HepG2 (cell line): ENCODE data around the gene USP1. TPM values are rescaled to one million over a fixed set of nuclear protein-coding genes. Genes with fewer than 3 reads are reported as not detected.
A peak's percentile ranks its signal among the peaks of the same experiment; 100 is the strongest.

ENCODE experiments used
- CBX1 ChIP-seq: IDR thresholded peaks from one replicate; pipeline ENCODE4 v1.6.1; 2016; ENCODE audit warnings: antibody characterized with exemption, low read depth
- KAT7 ChIP-seq: IDR thresholded peaks from 2 replicates; pipeline ENCODE4 v1.6.1; 2018; ENCODE audit warnings: borderline replicate concordance, missing compliant biosample characterization
- KAT8 ChIP-seq: IDR thresholded peaks from 2 replicates; pipeline ENCODE4 v1.6.1; 2016; ENCODE audit warnings: missing genetic modification reagents, missing compliant biosample characterization
- MAZ ChIP-seq, 2 experiments: sonication (generic) in 1 of 2; formaldehyde crosslinking in 1 of 2; IDR thresholded peaks; 2 replicates each; pipeline versions ENCODE4 v1.5.0 to v1.6.1; 2012 to 2020; ENCODE audit warnings: low read depth in 2 of 2, mild to moderate bottlenecking in 2 of 2, borderline replicate concordance in 1 of 2, improper control_type of control experiment in 1 of 2, low read length in 1 of 2, missing genetic modification reagents in 1 of 2, moderate library complexity in 1 of 2
- MIER3 ChIP-seq: IDR thresholded peaks from 2 replicates; pipeline ENCODE4 v1.6.1; 2016; ENCODE audit warnings: missing compliant biosample characterization, borderline replicate concordance
- ZNF431 ChIP-seq: sonication (generic); formaldehyde crosslinking; IDR thresholded peaks from 2 replicates; pipeline ENCODE4 v1.9.0; 2022; ENCODE audit warnings: missing genetic modification reagents, low read depth, mild to moderate bottlenecking, borderline replicate concordance
- ZNF512 ChIP-seq: sonication (generic); formaldehyde crosslinking; IDR thresholded peaks from 2 replicates; pipeline ENCODE4 v1.4.0; 2020; ENCODE audit warnings: mild to moderate bottlenecking, missing genetic modification reagents
- ZNF567 ChIP-seq: sonication (generic); formaldehyde crosslinking; IDR thresholded peaks from 2 replicates; pipeline ENCODE4 v1.8.1; 2023; ENCODE audit warnings: mild to moderate bottlenecking, missing genetic modification reagents, borderline replicate concordance
- polyA plus RNA-seq, 8 experiments: library from polyadenylated mRNA; depleted of rRNA in 3 of 8; stranded (reverse) in 7 of 8; unstranded in 1 of 8; fragments of >200 nt; fragmentation: Illumina TruSeq in 4 of 8; extraction: Trizol in 4 of 8; gene quantifications; 2 replicates each; pipeline versions ENCODE4 v1.2.1 to v1.2.3, GENCODE V29; 2011 to 2016; ENCODE audit warnings: low read depth in 4 of 8, missing spikeins in 1 of 8, mixed read lengths in 1 of 8; ENCODE audit not compliant: insufficient read depth in 1 of 8
- total RNA-seq, 5 experiments: library from RNA; depleted of rRNA; stranded (reverse); fragments of >200 nt; fragmentation: Illumina TruSeq; extraction: Trizol; gene quantifications; 2 replicates each; pipeline ENCODE4 v1.2.3, GENCODE V29; 2016; ENCODE audit warnings: low read depth in 1 of 5
- TF ChIP-seq, protein P1 (sequence below): sonication (generic); formaldehyde crosslinking; IDR thresholded peaks from 2 replicates; pipeline ENCODE4 v1.4.0; 2020; ENCODE audit warnings: mild to moderate bottlenecking, missing genetic modification reagents
- TF ChIP-seq, protein P2 (sequence below): sonication (generic); formaldehyde crosslinking; IDR thresholded peaks from 2 replicates; pipeline ENCODE4 v1.4.0; 2020; ENCODE audit warnings: missing genetic modification reagents
- TF ChIP-seq, protein P3 (sequence below): sonication (generic); formaldehyde crosslinking; IDR thresholded peaks from 2 replicates; pipeline ENCODE4 v1.5.0; 2020; ENCODE audit warnings: mild to moderate bottlenecking, missing genetic modification reagents, moderate library complexity
- TF ChIP-seq, protein P4 (sequence below): sonication (generic); formaldehyde crosslinking; IDR thresholded peaks from 2 replicates; pipeline ENCODE4 v1.5.1; 2020; ENCODE audit warnings: missing genetic modification reagents, mild to moderate bottlenecking, borderline replicate concordance

The USP1 gene
- total and polyA plus RNA-seq, 2 of the 13 experiments (the other 11 are each of a cell fraction or from before 2014, with no cell fraction given) = 9.0 to 64.6 TPM

DNA sequence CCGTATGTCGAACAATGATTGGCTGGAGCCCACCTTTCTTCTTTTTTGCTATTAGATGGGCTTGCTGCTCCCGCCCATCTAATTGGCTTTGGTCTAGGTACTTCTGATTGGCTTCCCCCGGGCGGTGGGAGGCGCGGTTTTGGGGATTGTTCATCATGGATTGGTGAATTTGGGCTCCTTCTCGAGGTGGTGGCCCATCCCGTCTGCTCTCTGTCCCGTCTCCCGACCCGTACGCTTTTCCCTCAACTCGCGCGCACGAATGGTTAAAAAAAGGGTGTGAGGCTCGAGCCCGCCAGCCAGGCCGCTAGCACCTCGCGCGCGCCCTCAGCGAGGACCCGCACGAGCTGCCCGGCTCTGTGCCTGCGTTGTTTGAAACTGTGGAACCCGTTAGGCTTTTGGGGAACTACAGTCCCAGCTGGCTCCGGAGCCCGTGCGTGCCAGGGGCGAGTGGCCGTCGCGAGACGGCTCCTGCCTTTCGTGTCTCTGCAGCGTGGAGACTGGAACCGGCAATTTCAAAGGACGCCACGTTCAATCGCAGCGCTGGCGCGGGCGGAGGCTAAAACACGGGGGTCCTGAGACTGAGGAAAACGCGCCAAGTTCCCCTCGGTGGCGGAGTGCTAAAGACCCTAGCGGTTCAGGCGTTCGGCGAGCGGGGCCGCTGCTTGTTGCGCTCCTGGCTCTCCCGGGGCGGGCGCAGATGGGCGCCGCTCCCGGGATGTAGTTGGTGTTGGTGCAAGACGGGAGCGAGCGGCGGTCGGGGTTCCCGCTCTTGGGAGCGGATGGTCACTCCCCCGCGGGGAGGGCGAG lies at the start of gene USP1 (continued):
- TF ChIP-seq, protein P1, sequence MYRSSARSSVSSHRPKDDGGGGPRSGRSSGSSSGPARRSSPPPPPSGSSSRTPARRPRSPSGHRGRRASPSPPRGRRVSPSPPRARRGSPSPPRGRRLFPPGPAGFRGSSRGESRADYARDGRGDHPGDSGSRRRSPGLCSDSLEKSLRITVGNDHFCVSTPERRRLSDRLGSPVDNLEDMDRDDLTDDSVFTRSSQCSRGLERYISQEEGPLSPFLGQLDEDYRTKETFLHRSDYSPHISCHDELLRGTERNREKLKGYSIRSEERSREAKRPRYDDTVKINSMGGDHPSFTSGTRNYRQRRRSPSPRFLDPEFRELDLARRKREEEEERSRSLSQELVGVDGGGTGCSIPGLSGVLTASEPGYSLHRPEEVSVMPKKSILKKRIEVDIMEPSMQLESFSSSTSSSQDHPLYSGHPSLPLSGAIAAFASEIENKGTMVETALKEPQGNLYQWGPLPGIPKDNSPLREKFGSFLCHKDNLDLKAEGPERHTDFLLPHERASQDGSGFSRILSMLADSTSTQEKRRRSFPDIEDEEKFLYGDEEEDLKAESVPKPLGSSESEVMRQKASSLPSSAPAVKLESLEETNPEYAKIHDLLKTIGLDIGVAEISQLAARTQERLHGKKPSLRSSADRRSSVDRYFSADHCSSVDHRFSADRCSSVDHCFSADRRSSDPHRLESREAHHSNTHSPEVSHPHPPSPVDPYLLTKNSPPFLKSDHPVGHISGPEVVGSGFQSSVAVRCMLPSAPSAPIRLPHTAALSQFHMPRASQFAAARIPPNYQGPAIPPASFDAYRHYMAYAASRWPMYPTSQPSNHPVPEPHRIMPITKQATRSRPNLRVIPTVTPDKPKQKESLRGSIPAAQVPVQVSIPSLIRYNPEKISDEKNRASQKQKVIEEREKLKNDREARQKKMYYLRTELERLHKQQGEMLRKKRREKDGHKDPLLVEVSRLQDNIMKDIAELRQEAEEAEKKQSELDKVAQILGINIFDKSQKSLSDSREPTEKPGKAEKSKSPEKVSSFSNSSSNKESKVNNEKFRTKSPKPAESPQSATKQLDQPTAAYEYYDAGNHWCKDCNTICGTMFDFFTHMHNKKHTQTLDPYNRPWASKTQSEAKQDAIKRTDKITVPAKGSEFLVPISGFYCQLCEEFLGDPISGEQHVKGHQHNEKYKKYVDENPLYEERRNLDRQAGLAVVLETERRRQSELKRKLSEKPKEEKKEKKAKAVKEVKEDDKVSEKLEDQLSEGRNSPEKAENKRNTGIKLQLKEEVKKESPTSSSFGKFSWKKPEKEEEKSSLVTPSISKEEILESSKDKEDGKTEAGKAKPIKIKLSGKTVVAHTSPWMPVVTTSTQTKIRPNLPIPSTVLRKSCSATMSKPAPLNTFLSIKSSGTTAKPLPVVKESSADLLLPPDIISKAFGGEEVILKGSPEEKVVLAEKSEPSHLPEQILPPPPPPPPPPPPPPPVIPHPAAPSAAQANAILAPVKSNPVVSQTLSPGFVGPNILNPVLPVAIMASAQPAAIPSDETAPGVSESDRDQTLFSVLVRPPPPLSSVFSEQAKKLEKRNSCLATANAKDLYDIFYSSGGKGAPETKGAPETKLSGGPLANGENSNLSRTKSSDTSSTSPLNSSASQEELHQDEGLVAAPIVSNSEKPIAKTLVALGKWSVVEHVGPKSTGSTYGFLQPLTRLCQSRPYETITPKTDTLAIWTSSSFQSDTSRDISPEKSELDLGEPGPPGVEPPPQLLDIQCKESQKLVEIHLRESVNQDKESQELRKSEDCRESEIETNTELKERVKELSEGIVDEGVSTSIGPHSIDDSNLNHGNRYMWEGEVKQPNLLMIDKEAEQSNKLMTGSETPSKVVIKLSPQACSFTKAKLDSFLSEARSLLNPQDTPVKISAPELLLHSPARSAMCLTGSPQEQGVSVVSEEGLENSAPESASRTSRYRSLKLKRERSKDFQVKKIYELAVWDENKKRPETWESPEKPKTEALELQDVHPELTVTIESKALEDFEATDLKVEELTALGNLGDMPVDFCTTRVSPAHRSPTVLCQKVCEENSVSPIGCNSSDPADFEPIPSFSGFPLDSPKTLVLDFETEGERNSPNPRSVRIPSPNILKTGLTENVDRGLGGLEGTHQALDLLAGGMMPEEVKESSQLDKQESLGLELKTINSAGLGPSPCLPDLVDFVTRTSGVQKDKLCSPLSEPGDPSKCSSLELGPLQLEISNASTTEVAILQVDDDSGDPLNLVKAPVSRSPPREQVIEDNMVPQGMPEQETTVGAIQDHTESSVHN (CRISPR knock-in tag) = no peak
- TF ChIP-seq KAT7 (no peak), KAT8 (no peak; the same call in 1 of the 2 replicates), MAZ (IDR thresholded peaks at IDR 0.05; ENCODE audit: borderline replicate concordance, low read depth, low read length) (peak; percentile 22; the same call in 1 of the 2 replicates), MAZ (CRISPR knock-in tag; IDR thresholded peaks at IDR 0.05; ENCODE audit: low read depth) (peak; percentile 10; the same call in 1 of the 2 replicates), CBX1 (no peak), ZNF512 (CRISPR knock-in tag) (no peak), ZNF431 (CRISPR knock-in tag) (no peak), MIER3 (CRISPR knock-in tag) (no peak), ZNF567 (CRISPR knock-in tag) (peak; percentile 69; the same call in 1 of the 2 replicates)
- TF ChIP-seq, protein P2, sequence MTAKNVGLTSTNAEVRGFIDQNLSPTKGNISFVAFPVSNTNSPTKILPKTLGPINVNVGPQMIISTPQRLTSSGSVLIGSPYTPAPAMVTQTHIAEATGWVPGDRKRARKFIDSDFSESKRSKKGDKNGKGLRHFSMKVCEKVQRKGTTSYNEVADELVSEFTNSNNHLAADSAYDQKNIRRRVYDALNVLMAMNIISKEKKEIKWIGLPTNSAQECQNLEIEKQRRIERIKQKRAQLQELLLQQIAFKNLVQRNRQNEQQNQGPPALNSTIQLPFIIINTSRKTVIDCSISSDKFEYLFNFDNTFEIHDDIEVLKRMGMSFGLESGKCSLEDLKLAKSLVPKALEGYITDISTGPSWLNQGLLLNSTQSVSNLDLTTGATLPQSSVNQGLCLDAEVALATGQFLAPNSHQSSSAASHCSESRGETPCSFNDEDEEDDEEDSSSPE (CRISPR knock-in tag) = peak; percentile 87
- TF ChIP-seq, protein P3, sequence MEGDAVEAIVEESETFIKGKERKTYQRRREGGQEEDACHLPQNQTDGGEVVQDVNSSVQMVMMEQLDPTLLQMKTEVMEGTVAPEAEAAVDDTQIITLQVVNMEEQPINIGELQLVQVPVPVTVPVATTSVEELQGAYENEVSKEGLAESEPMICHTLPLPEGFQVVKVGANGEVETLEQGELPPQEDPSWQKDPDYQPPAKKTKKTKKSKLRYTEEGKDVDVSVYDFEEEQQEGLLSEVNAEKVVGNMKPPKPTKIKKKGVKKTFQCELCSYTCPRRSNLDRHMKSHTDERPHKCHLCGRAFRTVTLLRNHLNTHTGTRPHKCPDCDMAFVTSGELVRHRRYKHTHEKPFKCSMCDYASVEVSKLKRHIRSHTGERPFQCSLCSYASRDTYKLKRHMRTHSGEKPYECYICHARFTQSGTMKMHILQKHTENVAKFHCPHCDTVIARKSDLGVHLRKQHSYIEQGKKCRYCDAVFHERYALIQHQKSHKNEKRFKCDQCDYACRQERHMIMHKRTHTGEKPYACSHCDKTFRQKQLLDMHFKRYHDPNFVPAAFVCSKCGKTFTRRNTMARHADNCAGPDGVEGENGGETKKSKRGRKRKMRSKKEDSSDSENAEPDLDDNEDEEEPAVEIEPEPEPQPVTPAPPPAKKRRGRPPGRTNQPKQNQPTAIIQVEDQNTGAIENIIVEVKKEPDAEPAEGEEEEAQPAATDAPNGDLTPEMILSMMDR = peak; percentile 16; the same call in 1 of the 2 replicates
- TF ChIP-seq, protein P4, sequence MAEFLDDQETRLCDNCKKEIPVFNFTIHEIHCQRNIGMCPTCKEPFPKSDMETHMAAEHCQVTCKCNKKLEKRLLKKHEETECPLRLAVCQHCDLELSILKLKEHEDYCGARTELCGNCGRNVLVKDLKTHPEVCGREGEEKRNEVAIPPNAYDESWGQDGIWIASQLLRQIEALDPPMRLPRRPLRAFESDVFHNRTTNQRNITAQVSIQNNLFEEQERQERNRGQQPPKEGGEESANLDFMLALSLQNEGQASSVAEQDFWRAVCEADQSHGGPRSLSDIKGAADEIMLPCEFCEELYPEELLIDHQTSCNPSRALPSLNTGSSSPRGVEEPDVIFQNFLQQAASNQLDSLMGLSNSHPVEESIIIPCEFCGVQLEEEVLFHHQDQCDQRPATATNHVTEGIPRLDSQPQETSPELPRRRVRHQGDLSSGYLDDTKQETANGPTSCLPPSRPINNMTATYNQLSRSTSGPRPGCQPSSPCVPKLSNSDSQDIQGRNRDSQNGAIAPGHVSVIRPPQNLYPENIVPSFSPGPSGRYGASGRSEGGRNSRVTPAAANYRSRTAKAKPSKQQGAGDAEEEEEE = 0 out of 2 replicates have a peak, but pooled peaks have one; percentile 69
